Hematopoietic multipotent progenitor cell treated with erythropoietin and hydrocortisone succinate and interleukin-3 and kit ligand, for 4 days (in vitro differentiated cells): Measurements from ENCODE around the gene ABR.

Experiments
- DNase-seq: peaks from one replicate; pipeline ENCODE4 v3.0.0-alpha.2; 2015

The ABR gene

DNA sequence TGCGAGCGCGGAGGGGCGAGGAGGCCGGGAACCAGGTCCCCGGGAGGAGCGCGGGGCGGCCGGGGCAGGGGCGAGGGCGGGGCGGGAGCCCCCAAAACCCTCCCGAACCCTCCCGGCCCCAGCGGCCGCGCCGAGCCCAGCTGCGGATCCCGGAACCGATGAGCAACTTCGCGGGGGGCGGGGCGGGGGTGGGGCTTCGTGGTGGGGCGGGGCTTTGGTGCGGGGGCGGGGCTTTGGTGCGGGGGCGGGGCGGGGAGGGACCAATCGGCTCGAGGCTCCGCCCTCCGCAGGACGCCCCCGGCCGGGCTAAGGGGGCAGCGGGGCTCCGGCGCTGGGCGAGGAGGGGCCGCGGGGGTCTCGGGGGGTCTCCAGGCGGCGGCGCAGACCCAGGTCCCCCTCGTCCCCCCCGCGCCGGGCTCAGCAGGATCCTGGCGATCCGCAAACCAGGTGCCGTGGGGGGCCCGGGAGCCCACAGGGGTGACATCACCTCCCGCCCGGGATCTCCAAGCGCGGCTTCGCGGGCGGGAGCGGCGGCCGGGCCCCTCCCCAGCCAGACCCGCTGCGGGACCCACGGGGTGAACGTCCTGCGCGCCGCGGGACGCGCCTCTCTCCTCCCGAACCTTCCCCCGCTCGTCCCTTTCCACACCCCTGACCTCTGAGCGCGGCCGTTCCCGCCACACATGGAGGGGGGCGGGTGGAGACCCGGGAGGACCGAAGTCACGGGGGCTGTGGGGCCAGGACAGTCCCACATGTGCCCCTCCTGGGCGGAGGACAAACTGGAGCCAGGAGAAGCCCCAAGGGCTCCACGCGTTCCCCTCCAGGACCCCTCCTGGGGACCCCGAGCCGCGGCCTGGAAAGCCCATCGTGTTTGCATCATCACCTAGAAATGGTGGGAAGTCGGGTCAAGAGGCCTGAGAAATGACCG lies at the start of gene ABR:
ABR (minus strand) TSS at position 164 of the 925 bp plus-strand sequence. CDS start 254 bp downstream, outside the sequence.
- peak; percentile 50 for DNase-seq

DNA sequence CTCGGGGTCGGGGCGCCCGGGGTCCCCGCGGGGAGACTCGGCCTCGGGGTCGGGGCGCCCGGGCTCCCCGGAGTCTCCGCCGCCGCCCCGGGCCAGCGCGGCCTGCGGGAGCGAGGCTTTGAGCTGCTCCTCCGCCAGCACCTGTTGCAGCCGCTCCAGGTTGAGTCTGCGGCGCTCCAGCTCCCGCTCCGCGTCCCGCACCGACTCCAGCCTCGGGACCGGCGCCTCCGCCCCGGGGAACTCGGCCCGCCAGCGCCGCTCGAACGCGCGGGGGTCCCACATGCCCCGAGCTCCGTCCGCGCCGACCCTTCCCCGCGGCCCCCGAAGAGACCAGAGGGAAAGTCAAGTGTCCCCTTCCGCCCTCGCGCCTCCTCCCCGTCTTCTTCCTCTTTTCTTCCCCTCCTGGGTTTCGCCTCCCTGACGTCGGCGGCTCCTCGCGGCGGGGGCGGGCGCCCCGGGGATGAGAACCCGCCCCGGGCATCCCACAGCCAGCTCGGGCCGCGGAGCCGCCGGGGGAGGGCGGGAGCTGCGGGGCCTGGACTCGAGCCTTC lies 49.6 kb upstream of the ABR start:
- peak; percentile 80 for DNase-seq

DNA sequence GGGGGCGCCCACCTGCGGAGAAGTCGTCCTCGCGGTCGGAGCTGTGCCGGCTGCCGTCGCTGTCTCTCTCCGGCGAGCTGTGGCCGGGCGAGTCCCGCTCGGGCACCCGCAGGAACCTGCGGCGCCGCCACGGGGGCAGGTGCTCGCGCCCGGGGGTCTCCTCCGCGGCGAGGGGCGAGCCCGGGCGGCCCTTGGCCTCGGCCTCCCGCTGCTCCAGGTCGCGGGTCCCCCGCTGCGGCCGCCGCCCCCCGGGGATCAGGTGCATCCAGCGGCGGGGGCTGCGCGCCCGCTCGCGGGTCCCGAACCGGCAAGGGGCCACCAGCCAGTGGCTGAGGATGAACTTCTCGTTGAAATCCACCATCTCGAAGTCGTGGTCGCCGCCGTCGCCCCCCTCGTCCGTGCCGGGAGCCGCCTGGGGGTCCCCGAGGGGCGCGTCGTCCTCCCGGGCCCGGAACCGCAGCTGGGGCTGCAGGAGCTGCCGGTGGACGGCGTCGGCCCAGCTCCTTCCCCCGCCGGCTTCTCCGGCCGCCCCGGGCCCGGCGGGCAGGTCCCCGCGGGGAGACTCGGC lies 49.1 kb upstream of the ABR start:
- DNase-seq: no peak

DNA sequence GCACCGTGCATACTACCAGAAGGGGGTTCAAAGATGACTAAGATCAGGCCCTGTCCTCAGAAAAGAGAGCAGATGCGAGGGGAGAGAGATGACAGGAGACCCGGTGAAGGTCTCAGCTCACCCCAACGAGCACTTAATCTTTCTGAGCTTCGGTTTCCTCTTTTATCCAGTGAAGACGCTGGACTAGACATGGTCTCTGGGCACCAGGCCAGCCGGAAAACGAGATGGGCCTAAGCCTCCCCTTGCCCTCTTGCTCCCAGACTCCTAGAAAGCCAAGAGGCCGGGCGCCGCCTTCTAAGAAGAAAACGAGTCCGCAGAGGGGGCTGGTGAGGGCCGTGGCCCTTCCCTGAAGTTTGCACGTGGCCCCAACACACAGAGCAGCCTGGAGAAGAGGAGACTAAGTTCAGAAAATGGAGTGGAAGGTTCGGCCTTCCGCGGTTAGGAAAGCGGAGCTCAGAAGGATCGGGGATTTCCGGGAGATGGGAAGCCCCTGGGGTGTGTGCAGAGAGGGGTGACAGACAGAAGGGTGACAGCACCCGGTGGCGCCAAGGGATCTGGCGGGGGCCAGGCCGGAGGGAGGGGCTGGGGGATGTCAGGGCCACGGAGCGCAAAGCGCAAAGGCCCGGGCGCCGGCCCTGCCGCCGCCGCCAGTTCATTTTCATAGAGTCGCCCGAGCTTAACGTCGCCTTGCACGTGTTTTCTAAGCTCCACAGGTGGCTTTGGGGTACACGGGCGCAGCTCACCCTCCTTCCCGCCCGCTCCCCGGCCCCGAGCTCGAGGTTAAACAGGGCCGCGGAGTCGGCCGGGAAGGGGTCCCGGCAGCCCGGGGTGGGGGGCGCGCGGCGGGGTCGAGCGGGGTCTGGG lies 48.4 kb upstream of the ABR start:
- DNase-seq: peak; percentile 35

DNA sequence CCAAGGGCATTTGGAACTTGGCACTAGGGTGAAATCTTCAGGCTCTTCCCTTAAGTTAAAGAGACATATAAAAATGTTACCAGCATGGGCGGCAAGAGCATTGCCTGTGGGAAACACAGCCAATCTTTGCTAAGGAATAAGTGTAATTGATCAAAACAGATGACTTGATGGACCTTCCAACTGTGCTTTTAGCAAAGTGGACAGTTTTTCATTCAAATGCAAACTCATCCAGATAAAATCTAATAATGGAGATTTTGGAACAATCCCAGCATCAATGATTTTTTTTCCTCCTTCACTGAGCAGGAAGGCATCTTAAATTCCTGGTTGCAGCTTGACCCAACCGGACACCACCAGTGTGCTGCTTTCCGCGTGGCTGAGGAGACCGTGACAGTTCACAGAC lies 47.6 kb upstream of the ABR start:
- DNase-seq: no peak

DNA sequence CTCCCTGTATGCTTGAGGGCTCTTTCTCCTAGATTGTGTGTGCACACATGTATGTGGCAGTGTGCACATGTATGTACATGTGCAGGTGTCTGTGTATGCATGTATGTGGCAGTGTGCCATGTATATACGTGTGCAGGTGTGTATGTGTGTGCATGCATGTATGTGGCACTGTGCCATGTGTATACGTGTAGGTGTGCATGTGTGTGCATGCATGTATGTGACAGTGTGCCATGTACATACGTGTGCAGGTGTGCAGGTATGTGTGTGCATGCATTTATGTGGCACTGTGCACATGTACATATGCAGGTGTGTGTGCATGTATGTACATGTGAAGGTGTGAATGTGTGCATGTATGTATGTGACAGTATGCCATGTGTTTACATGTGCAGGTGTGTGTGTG lies 46.5 kb upstream of the ABR start:
- DNase-seq: no peak

DNA sequence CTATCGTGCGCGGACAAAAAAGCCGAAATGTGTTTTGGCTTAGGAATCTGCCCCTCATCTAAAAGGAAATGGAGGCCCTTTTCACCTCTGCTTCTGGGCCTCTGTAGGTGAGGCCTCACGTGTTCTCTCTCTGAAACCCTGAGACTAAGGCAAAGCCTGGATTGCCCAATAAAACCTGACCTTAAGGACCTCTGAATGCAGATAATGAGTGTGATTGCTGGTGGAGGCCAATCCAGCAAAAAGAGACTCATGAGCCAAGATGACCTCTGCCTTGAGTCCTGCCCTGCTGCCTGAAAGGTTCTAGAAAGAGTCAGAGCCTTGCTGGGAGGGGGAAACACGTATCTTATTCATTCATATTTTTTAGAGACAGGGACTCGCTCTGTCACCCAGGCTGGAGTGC lies 44.5 kb upstream of the ABR start:
- no peak for DNase-seq

DNA sequence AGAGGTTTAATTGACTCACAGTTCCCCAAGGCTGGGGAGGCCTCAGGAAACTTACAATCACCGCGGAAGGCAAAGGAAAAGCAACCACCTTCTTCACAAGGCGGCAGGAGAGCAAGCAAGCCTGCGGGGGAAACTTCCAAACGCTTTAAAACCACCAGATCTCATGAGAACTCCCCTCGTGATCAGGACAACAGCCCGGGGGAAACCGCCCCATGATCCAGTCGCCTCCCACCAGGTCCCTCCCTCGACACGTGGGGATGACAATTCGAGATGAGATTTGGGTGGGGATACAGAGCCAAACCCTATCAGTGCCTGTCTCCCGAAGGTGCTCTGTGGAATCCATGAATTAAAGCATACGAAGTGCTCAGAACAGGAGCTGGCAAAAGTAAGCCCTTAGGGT lies 43.9 kb upstream of the ABR start:
- DNase-seq: no peak

DNA sequence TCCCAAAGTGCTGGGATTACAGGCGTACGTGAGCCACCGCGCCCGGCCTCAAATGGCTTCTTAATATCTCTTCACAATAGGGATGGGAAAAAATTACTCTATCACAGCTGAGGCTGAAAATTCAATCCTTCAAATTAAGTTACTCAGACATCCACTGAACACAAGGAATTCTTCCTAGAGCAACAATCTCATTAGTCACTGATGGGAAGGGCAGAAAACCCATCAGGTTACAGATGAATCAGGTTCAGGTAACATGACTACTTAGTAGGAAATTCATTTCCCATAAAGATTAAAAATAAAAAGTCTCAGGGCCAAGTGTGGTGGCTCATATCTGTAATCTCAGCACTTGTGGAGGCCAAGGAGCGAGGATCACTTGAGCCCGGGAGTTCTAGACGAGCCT lies 42.5 kb upstream of the ABR start:
- no peak for DNase-seq

DNA sequence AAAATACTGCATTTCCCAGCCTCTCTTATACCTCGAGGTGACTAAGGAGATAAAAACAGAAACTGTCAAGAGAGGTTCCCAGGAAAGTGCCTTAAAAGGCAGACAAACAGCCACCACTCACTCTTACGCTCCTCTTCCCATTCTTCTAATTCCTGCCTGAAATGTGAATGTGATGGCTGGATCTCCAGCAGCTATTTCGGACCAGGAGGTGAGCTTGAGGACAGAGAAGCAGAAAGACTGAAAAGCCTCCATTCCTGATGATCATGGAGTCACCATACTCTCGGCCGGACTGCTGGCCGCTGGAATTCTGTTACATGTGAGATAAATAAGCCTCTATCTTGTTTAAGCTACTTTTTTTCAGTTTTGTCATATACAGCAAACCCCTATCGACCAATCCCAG lies 41.4 kb upstream of the ABR start:
- DNase-seq: no peak

DNA sequence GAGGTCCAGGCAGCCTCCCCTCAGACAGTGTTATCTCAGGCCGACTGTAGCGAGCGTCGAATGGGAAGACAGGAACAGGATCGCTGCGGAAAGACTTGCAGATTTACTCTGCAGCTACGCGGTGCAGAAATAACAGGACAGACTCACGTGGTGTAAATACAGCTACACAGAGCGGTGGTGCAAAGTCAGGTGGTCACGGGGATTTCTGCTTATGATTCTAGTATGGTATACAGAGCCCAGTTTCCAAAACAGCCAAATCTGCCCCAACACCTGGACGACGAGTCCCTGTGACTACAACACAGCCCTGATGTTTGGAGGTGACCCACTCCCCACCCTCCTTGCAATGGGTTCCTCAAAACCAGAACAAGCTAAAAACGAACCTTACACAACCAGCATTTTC lies 40.6 kb upstream of the ABR start:
- no peak for DNase-seq

DNA sequence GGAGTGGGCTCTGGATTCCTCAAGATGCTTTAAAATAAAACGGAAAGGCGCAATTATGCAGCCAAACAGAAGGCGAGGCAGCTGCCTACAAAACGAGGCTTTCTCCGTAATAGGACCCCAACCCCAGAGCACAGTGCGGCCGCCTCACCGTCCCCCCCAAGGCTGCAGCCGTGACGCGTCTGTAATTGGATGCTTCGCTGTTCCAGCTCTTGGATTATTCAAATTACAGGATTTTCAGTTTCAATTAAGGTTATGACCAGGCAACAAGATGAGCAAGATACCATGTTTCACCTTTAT lies 37.3 kb upstream of the ABR start:
- DNase-seq: no peak

DNA sequence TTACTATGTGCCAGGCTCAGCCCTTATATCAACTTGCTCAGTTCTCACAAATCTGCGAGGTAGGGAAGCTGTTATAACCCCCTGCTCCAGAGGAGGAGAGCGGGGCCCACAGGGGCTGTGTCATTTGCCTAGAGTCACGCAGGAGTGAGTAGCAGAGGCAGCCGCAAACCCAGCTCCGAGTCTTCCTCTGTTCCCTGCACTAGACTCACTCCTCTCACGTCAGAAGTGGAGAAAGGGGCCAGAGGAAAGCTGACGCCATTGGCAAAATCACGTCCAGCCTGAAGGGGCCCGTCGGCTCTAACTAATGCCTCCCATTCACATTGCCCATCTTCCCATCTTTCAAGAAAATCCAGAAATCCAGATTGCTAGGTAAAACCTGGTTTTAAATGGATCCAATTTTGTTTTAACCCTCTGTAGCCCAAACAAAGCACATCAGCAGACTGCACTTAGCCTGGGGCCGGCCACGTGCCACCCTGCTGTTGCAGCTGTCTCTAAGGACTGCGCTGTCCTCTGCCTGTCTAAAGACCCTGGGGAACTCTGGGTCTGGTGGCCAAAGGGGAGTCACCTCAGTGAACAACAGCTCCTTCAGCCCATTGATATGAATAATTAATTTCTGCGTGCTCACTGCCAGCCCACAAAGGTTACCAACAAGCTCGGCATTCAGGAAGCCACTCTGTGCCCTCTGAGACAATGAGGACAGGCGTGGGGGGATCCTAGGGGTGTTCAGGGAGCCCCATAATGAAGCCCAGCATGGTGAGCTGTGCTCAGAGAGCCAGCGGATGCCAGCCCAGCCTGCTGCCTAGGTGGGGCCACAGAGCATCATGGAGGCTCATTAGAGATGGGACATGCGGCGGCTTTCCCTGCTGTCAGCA lies 36.7 kb upstream of the ABR start:
- DNase-seq: no peak

DNA sequence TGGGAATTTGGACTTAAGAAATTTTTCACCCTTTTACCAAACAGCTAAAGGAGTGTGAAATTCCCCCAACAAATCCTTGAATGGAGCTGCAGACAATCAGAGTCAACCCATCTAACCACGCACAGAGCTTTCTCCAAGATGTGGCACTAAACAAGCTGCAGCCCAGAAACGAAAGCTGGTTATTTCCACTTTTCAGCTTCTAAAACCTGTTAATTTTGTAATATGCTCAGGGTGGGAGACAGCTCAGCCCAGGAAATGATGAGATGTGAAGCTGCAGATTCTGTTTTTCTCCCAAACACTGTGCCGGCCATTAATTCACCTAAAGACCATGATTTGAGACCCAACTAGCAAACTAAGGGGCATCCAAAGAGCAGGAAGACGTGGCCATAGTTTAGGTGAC lies 33.2 kb upstream of the ABR start:
- no peak for DNase-seq

DNA sequence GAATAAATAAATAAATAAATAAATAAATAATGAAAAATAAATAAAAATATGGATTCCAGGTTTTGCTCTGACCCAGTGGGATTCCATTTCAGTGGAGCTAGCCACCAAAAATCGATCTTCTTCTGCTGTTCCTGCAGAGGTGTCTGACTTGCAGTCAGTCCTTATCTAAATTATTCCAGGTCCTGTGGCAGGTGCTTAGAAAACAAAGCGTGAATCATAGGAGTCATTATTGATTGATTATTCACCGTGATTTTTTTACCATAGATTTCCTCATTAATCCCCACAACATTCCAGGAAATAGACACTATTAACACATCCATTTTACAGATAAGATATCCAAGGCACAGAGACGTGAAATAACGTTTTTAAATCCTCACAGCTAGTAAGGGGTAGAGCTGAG lies 31.5 kb upstream of the ABR start:
- DNase-seq: no peak

DNA sequence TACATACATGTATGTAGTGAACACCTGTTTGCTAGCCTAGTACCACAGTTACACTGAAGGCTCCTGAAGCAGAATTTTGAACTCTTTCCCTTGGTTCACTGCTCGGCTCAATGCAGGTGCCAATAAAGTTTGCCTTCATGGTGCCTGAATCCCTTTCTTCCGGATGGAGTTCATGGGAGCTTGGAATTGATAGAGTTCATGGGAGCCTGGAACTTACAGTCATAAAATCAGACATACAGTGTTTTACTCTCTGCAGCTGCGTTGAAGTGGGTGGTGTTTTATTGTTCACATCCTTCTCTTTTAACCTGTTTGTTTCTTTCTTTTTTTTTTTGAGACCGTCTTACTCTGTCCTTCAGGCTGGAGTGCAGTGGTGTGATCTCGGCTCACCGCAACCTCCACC lies 29.2 kb upstream of the ABR start:
- DNase-seq: no peak

DNA sequence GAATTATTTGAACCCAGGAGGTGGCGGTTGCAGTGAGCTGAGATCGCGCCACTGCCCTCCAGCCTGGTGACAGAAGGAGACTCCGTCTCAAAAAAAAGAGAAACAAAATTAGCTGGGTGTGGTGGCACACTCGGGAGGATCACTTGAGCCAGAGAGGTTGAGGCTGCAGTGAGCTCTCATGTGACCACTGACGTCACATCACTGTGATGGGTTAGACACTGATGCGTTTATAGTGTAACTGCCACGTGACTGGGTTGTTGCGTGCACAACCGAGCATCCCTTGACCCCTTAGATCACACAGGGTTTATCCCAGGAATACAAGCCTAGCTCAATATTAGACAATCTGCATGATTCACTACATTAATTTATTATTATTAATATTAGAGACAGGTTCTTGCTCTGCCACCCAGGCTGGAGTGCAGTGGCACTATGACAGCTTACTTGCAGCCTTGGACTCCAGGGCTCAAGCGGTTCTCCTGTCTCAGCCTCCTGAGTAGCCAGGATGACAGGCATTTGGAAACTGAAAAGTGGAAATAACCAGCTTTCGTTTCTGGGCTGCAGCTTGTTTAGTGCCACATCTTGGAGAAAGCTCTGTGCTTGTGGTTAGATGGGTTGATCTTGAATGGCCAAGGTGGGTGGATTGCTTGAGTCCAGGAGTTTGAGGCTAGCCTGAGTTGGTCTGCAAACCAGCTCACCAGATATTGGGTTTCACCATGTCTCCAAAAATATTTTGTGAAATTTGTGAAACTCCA lies 26.4 kb upstream of the ABR start:
- DNase-seq: no peak

DNA sequence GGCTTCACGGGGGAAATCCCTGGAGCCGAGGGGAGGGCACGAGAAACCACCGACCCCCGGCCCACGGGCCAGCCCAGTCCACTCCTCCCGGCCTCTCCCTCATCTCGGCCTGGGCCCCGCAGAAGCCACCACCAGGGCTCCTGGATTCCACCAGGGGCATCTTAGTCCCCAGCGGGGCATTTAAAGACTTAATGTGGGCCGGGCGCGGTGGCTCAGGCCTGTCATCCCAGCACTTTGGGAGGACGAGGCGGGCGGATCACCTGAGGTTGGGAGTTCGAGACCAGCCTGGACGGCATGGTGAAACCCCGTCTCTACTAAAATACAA lies 24.1 kb upstream of the ABR start:
- DNase-seq: no peak

DNA sequence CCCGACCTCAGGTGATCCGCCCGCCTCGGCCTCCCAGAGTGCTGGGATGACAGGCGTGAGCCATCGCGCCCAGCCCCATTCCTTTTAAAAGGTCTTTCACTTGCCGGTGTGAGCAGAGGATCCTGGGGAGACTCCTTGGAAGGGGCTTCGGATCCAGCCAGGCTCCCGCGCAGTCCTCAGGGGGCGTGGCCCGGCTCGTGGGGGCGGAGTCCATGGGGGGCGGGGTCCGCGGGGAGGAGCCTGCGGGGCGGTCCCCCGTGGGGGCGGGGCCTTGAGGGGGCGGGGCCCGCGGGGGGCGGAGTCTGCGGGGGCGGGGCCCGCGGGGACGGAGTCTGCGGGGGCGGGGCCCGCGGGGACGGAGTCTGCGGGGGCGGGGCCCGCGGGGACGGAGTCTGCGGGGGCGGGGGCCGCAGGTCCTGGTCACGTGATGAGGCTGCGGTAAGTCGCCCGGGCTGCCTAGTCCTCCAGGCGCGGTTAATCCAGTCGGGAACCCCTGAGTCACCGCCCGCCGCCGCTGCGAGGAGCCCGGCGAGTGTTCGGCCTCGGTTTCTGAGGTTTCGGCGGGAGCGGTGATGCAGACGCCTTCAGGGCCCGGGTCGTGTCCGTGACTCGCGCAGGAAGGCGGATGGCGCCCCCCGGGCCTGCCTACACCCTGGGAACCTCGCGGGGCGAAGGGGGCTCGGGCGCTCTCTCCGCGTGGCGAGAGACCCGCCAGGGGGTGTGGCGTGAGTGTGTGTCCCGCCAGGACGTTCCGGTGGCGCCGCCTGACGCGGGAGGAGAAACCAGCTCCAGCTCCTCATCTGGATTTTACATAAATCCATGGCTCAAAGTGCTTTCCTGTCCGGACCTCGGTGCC lies 23.6 kb upstream of the ABR start:
- DNase-seq: peak; percentile 81

DNA sequence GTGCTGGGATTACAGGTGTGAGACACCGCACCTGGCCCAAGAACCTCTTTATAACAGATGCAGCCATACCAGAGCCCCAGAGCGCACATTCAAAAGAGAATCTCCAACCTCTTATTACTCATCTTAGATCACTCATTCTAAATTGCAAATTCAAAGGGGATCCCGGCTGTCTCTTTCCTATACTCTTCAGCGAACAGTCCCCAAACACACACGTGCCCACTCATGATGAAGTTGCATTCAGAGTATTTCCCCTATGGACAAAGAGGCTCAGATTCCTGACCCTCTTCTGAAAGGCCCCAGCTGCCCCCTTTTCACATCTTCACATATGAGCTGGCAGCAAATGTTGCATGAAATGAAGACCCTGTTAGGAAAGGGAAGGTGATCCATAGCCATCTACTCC lies 22.5 kb upstream of the ABR start:
- DNase-seq: no peak

DNA sequence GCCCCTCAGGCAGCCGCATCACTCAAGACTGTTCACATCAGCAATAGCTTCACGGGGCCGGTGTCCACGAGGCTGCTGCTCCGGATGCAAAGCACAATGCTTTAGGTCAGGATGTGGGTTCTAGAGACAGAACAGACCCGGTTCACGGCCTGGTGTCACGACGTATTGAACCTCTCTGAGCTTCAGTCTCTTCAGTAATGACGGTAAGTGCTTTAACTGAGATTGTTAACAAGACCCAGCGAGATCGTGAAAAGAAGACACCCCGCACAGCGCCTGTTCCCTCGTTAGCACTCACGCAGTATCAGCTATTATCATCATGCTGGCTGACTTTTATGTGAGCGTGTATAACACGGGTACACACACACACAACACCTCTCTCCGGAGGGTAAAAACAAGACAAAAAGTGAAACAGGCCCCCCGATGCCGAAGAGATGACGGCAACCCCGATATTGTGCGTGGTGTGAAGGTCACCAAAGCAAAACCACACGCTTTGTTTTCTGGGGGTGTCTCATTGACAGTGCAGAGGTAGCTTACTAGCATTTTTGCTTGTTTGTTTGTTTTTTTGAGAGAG lies 21.4 kb upstream of the ABR start:
- DNase-seq: peak; percentile 29
